ENCODE measurements around the gene DZIP1.

DZIP1 gene

DNA sequence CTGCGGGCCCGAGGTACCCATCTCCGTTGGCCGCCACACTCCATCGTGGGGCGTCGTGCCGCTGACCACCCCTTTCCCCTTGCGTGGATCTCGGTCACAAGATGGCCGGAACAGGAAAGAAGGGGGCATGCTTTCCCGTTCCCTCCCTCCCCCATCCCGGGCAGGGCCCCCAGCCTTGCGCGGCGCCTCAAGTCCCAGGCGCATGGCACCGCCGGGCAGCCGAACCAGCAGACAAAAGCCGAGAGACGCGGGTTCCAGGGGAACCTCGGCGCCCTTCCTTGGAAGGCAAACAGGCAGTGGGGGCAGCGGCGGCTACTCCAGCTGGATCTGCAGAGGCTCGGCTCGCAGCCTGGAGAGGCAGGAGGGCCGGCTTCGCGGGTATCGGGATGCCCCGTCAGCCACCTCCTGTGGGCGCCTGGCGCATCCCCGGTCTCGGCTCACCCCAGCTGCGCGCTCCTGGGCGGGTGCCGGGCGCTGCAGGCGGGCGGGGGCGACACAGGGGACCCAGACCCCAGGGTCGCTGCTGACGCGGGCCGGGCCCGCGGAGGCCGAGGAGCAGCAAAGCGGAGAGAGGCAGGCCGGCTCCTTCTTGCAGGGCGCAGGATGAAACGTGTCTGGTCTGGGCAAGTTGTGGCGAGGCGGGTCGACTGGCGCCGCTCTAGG, 439 bp downstream of the DZIP1 start:
- in situ Hi-C loops (cut with MboI; ENCODE audit: low pct_unique_long_range_greater_than_20kb, low sequenced_read_pairs) = no loop called here
- DNase-seq = peak; percentile 53

DNA sequence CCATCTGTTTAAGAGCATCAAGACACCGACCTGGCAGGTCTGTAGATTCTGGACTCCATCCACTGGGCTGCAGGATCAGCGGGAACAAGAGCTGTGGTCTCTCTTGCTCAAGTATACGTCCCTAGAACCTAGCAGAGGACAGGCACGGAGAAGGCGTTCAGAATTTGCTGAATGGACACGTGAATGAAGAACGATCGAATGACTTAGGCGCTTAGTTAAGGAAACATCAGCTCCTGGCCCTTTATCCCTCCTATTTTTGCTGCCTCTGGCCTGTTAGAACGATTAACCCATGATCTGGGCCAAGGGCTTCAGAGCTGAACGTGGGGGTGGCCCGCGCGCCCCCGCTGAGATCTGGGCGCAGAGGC, 953 bp downstream of the DZIP1 start:
- in situ Hi-C loops (cut with MboI; ENCODE audit: low pct_unique_long_range_greater_than_20kb, low sequenced_read_pairs) = no loop called here
- peak; percentile 51 for DNase-seq

DNA sequence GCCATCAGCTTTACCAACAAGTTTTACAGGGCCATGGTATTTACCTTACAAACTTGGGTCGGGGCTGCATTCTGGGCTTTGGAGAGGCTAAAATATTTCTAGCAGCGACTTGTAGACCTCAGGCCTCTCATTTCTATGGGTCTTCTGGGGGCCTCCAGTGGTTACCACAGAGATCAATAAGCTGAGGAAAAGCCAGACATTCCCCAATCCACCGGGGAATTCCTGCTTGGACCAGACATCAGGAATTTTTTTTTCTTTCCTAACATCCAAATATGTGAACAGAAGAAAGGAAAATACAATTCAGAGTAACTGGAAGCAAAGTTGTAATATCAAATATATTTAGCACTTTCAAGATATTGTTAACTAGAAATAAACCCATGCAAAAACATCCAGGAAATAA, 1.5 kb downstream of the DZIP1 start:
- DNase-seq = no peak
- in situ Hi-C loops (cut with MboI; ENCODE audit: low pct_unique_long_range_greater_than_20kb, low sequenced_read_pairs) = no loop called here

DNA sequence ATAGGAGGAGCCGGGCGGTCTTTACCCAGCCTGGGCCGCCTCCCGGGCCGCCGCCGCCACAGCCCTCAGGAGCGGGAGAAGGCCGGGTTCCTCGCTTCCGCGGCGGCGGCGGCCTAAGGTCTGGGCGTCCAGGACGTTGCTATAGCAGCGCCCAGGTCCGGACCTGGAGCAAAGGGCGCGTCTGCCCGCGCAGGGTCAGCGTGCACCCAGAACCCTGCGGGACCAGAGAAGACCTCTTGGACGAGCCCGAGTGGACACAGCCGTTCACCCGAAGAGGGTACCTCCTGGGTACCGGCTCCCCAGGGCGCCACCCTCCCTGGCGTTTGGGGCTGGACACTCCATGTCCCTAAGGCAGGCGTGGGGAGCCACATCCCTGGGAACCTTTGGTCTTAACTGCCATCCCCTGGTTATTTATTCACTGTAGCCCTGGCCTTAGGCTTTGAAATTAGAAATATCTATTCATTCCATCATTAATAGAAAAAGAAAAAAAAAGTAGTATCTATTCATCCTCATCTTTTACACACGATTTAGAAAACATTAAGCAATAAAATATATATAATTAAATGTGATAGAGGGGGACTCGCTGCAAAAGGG, 2.4 kb downstream of the DZIP1 start:
- no peak for DNase-seq
- in situ Hi-C loops (cut with MboI; ENCODE audit: low pct_unique_long_range_greater_than_20kb, low sequenced_read_pairs) = no loop called here

DNA sequence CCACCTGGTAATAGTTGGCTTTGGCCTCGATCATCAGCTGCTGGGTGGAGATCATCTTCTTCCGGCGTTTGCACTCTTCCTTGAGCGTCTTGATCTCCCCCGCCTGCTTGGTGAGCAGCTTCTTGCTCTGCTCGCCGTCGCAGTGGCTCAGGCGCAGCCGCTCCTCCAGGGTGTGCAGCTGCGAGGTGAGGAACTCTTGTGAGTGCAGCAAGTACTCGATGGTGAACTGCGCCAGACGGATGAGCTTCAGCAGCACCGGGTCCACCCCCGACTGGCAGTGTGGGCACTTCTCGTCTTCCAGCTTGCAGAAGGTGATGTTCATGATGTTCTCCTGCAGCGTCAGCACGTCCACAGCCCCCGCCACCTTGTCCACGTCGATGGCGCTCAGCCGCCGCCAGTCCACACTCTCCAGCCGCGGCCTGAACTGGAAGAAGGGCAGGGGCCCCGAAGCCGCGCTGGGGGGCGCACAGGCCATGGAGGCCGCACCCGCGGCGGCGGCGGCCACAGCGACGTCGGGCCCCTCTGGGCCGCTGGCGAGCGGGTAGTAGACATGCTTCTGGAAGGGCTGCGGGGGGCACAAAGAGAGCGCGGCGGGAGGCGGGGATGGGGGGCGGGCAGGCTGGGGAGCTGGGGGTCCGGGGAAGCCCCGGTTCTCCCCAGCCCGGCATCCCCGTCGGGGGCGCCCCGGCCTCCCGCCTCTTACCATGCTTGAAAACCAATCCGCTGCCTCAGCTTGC, 3.0 kb downstream of the DZIP1 start:
- in situ Hi-C loops (cut with MboI; ENCODE audit: low pct_unique_long_range_greater_than_20kb, low sequenced_read_pairs) = no loop called here
- DNase-seq = no peak

DNA sequence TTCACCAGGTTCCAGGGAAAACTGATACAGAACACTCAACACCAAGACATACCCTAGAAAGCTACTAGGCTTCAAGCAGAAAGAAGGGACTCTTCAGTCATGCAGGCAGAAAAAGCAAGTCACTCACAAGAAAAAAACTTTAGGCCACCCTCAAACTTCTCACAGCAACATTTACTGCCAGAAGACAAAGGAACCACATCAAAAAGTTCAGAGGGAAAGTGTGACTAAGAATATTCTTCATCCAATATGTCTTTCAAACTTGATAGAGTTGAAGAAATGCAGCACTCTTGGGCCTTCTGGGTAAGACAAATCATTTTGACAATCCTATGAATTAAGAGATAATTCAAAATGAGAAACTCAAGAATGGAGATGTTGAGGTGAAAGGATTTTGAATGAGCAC, 7.7 kb downstream of the DZIP1 start:
- no peak for DNase-seq
- in situ Hi-C loops (cut with MboI; ENCODE audit: low pct_unique_long_range_greater_than_20kb, low sequenced_read_pairs) = no loop called here

DNA sequence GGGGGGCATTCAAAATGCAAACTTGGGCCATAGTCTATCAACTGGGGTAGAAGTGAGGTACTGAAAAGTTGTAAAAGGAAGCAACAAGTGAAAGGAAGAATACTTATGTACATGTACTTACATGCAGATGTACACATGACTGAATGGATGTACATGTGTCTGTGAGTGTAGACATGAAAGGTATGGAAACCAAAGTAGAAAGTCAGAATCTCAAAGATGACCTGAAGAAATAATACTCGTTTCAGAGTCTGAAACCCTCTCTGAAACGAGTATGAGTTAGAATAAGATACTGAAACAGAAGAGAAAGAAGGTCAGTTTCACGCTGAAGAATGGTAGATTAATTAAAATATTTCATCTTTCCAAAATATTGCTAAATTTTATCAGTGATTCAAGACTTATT, 13.9 kb downstream of the DZIP1 start:
- no peak for DNase-seq
- in situ Hi-C loops (cut with MboI; ENCODE audit: low pct_unique_long_range_greater_than_20kb, low sequenced_read_pairs) = no loop called here

DNA sequence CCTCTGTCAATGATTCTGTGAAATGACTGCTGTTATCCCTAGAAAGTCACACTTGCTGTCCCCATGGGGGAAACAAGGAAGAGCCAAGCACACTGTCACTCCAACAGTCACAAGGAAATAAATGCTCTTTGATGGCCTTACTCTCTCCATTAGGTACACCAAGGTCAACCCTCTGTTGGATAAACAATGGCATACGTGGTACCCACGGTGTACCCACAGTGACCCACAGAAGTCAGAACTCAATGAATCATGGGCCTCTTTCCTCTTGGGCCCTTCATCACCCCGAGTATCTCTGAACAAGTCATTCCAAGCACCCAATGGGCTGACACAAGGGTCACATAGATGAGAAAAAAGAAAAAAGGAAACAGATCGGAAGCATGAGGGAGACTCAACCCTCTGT, 15.4 kb downstream of the DZIP1 start:
- no peak for DNase-seq
- in situ Hi-C loops (cut with MboI; ENCODE audit: low pct_unique_long_range_greater_than_20kb, low sequenced_read_pairs) = no loop called here

DNA sequence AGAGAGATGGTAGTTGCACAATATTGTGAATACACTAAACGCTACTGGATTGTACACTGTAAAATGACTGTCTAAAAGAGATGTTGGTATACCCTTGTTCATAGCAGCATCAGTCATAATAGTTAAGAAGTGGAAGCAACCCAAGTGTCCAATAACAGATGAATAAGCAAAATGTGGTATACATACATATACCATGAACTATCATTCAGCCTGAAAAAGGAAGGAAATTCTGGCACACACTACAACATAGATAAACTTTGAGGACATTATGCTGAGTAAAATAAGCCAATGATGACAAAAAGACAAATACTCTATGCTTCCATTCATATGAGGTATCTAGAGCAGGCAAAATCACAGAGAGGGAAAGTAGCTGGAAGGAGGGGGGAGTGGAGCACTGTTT, 16.0 kb downstream of the DZIP1 start:
- in situ Hi-C loops (cut with MboI; ENCODE audit: low pct_unique_long_range_greater_than_20kb, low sequenced_read_pairs) = no loop called here
- DNase-seq = no peak

DNA sequence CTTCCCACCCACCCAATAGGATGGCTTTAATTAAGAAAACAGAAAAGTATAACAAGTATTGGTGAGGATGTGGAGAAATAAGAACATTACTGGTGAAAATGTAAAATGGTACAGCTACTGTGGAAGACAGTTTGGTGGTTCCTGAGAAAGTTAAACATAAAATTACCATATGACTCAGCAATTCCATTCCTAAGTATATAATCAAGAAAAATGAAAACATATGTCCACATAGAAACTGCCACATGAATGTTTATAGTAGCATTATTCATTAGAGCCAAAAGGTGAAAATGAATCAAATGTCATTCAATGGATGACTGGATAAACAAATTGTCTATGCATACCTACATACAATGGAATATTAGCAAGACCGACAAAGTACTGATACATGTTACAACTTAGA, 16.9 kb downstream of the DZIP1 start:
- in situ Hi-C loops (cut with MboI; ENCODE audit: low pct_unique_long_range_greater_than_20kb, low sequenced_read_pairs) = no loop called here
- no peak for DNase-seq

DNA sequence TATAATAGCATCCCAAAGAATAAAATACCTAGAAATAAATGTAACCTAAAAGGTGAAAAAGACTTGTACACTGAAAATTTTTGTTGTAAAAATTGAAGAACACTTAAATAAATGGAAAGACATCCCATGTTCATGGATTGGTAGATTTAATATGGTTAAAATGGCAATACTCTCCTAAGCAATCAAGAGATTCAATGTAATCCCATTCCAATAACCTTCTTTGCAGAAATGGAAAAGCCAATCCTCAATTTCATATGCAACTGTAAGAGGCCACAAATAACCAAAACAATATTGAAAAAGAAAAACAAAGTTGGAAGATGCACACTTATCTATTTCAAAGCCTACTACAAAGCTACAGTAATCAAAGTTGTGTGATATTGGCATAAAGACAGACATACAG, 17.7 kb downstream of the DZIP1 start:
- DNase-seq = no peak
- in situ Hi-C loops (cut with MboI; ENCODE audit: low pct_unique_long_range_greater_than_20kb, low sequenced_read_pairs) = no loop called here

DNA sequence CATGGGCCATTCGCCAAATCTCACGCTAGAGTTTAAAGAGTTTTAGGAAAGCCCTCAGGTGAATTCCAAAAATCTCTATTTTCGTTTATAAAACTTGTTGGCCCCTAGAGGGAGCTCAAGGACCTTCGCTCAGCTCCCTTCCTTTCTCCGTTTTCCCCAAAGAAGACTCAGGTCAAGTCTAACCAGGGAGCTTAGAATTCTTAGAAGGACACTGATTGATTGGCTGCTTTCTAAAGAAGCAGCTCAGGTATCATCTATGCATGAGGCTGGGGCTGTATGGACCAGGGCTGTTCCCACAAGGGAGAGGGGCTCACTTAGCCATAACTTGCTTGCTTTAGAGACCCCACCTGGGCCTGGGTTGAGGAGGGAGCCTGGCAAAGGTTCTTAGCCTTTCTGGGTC, 20.5 kb downstream of the DZIP1 start:
- peak; percentile 55 for DNase-seq
- in situ Hi-C loops (cut with MboI; ENCODE audit: low pct_unique_long_range_greater_than_20kb, low sequenced_read_pairs) = no loop called here

DNA sequence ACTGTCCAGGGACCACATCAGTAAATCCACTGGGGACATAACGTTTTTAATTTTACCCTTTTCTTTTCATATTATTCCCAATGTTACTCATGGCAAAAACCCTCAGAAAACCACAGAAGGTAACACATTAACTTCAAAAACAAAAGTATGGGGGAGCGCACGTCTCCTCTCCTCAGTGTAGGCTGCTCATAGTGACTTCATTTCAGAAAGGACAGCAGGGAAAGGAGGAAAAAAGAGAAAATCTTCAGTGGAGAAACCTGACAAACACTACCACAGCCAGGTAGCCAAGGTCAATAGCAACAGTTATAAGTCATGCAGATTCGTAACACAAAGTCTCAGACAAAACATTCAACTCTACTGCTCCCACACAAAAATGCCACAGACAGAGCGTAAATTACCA, 21.4 kb downstream of the DZIP1 start:
- in situ Hi-C loops (cut with MboI; ENCODE audit: low pct_unique_long_range_greater_than_20kb, low sequenced_read_pairs) = no loop called here

DNA sequence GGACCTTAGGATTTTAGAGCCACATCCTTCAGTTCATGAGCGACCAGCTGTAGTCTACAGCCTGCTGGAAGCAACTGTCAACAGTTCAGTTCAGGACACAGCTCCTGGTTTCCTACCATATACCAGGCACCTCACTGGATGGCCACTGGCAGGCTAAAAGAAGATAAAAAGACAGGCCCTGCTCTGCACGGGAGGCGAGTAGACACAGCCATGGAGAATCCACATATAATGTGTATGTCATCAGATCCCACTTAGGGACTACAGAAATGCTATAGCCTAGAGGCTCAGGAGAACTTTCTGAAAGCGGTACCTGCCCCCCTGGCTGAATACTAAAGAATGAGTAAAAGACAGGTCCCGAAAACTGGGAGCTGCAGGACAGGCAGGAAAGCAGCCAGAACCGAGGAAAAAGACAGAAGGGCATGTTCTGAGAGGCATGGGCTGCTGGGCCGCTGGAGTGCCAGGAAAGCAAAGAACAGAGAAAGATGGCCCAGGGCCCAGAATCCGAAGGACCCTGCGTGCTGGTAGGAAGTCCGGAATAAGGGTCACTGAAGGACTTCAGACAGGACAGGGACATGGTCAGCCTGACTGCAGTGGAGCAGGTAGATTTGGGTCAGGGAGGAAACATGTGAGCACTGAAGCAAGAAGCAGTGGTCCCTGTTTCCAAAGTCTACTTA, 23.5 kb downstream of the DZIP1 start:
- in situ Hi-C loops (cut with MboI; ENCODE audit: low pct_unique_long_range_greater_than_20kb, low sequenced_read_pairs) = no loop called here
- no peak for DNase-seq

More for the DNA sequence above, 21.4 kb downstream of the DZIP1 start:
- no peak for DNase-seq

DNA sequence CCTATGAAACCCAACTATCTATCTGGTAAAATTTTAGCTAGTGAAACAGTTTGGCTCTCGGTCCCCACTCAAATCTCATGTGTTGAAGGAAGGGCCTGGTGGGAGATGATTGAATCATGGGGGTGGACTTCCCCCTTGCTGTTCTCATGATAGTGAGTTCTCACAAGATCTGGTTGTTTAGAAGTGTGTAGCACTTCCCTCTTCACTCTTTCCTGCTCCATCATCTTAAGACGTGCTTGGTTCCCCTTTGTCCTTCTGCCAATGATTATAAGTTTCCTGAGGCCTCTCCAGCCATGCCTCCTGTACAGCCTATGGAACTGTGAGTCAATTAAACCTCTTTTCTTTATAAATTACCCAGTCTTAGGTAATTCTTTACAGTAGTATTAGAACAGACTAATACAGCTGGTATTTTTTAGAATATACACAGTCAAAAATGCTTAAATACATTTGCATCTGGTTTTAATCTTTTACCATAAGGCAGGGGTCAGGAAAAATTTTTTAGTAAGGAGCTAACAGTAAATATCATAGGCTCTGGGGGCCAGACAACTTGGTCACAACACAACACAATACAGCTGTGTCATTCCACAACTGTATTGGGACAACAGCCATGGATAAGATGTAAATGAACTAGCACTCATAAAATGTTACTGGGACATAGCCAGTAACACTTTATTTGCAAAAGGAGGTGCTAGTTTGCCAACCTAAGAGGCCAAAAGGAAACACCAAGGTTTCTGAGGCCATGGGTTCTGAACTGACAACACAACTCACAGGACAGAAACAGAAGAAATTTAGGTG, 24.3 kb downstream of the DZIP1 start:
- in situ Hi-C loops (cut with MboI; ENCODE audit: low pct_unique_long_range_greater_than_20kb, low sequenced_read_pairs) = no loop called here
- peak; percentile 63 for DNase-seq

DNA sequence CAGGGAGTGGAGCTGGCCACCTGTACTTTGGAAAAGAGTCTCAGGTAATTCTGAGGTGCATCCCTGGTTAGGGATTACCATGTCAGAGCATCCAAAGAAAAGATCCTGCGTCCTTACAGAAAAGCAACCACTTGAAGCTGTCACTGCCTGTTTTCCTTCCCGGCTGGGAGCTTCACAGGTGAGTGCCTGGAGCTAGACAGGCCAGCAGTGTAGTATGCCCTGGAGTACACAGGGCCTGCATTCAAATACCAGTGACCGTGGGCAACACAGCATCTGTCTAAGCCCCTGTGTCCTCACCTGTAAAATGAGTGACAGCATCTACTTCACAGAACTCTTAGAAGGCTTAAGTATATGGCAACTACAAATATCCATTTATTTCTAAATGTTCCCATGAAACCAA, 29.0 kb downstream of the DZIP1 start:
- in situ Hi-C loops (cut with MboI; ENCODE audit: low pct_unique_long_range_greater_than_20kb, low sequenced_read_pairs) = no loop called here
- no peak for DNase-seq

DNA sequence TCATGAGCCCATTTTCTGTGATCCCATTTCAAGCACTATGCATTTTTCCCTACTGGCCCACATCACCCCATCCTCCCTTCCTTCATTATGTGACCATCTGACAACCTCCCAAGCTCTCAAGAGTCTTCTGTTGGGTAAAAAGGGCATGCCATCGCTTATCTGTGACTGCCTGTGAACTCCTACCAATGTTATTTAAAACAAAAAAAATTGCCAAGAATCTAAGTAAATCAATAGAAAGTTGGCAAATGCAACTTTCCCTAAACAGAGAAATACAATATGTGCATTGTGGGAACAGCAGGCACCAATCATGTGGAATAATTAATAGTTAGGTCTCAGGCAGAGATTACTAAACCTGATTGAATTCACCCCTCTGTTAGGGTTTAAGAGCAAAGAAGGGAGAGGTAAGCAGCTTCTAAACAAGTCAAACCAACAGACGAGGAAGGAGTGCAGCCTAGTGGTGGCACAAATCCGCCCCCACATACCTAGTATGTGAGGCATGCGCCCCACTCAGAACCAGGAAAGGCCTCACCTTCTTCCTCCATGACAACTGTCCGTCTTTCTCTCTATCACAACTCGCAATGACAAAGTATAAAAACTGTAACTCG, 29.8 kb downstream of the DZIP1 start:
- DNase-seq = no peak
- in situ Hi-C loops (cut with MboI; ENCODE audit: low pct_unique_long_range_greater_than_20kb, low sequenced_read_pairs) = no loop called here

DNA sequence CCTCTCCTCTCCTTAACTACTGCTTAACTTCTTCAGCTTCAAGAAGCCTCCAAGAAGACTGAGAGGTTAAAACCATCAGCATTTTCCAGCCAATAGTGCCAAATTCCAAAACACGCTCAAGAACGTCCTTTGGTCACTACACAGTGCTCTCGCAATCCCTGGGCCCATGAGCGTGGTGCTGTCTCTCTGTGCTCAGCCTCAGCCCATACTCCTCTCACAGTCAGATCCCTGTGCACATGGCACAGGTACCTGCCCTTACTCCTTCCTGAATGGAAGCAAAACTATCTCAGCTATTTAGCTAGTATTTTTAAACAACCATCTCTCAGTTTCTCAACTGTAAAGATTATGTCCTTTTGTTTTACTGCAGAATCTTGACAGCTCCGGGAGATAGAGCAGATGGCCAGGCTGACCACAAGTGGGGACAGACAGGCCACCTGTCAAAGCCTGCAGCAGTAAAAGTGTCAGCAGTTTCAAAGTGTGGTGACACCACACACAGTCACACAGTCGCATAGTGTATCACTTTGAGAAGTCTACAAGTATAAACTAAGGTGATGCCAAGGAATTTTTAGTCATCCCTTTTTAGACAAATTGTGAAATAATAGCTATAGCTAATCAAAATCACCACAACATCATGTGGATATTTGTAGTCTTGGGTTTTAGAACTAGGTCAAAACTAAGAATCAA, 35.7 kb downstream of the DZIP1 start:
- DNase-seq = no peak
- in situ Hi-C loops (cut with MboI; ENCODE audit: low pct_unique_long_range_greater_than_20kb, low sequenced_read_pairs) = no loop called here

DNA sequence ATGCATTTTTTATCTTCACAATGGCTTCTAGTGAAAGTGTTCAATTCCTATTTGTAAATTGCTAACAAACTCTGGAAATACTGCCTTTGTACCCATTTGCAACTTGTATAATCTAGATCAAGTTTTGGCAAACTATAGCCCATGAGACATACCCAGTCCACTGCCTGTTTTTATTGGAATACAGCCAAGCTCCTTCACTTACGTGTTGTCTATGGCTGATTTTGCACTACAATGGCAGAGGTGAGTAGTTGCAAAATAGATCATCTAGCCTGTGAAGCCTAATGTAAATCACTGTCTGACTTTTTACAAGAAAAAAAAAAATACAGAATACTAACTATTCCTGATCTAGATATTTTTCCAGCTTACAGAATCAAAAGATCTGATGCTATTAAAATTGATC, 37.1 kb downstream of the DZIP1 start:
- in situ Hi-C loops (cut with MboI; ENCODE audit: low pct_unique_long_range_greater_than_20kb, low sequenced_read_pairs) = no loop called here
- DNase-seq = no peak
